NCI-H524 treated with DMSO at 0.1 percent for 48 hours (cell line): ENCODE results near the gene NOA1.

Experiments
- DNase-seq: peaks from one replicate; lab custom pipeline; 2025; lab: John Stamatoyannopoulos, UW

The NOA1 gene

DNA sequence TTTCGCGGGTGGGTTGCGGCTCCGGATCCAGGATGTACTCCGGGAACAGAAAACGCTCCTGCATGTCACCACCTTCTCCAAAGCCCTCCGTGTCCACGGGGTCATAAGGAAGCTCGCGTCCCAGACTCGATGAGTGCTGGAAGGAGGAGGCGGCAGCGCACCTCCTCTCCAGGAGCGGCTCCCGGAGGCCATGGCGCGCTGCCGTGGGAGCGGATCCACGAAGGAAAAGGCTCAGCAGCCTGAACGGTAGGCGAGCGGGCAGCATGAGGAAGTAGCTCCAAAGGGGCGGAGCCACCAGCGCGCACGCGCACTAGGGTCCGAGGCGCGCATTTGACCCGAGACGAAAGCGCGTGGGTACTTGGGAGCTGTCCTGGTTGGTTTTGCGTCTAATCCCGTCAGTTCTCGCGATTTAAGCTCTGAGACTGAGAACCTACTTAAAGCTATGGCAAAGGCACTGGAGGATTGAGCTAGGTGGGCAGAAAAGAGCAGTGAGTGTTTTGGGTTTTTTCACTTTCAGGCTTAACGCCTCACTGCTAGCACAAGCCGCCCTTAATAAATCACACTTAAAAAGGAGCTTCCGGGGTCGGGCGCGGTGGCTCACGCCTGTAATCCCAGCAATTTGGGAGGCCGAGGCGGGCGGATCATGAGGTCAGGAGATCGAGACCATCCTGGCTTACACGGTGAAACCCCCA is at the start of gene NOA1:
NOA1 (minus strand) TSS at position 286 of the 692 bp plus-strand sequence; CDS start at position 265, 21 bp downstream.
- DNase-seq, result peak; percentile 87

DNA sequence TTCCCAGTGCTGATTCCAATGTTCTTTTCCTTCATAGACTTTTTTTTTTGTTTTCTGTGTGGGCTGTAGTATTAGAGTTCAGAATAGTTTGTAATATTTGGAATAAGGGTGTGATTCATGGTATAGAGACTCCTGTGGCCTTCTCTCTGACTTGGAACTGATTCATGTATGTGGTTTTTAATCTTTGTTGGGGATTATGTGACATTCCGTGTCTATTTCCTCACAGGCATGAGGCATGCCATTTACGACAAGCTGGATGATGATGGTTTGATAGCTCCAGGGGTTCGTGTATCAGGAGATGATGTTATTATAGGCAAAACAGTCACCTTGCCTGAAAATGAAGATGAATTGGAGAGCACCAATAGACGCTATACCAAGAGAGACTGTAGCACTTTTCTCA is 45.7 kb upstream of the NOA1 start:
- no peak for DNase-seq

DNA sequence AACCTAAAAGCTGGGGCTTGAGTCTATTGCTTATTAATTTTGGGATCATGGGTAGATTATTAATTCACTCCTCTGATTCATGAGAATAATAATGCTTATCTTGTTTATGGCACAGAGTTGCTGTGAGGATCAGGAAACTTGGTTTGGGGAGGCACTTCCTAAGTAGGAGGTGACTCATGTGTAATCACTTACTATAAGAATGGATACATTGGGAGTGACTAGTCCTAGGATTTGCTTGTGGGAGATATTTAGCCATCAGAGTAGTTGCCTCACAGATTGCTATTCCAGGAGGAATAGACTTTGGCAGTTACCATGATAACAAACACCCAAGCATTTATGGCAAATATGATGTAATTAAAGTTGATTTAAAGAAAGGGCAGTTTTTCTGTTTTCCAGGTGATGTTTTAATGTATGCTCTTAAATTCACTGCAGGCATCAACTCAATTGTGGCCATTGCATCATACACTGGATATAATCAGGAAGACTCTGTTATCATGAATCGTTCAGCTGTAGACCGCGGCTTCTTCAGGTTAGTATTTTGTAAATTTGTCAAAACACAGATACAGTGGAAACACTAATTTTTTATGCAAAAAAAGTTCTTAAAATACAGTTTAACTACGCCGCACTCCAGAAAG is 43.2 kb upstream of the NOA1 start:
- no peak for DNase-seq

DNA sequence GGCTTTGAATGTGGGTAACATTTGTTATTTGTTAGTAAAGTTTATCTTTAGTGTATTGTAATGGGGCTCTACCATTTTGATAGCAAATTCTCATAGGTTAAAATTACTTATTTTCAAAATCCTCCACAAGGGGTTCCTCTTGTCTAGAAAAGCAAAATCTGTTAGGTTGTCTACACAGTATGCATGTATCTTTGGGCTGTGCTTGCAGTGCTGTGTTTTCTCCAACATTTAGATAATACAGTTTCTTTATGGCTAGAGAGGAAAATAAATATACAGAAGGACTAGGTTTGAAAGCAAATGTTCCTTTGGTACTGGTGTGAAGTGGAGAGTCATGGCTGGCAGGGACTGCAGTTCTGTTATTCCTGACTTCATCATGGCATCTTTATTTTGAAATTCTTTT is 41.6 kb upstream of the NOA1 start:
- DNase-seq, result no peak

DNA sequence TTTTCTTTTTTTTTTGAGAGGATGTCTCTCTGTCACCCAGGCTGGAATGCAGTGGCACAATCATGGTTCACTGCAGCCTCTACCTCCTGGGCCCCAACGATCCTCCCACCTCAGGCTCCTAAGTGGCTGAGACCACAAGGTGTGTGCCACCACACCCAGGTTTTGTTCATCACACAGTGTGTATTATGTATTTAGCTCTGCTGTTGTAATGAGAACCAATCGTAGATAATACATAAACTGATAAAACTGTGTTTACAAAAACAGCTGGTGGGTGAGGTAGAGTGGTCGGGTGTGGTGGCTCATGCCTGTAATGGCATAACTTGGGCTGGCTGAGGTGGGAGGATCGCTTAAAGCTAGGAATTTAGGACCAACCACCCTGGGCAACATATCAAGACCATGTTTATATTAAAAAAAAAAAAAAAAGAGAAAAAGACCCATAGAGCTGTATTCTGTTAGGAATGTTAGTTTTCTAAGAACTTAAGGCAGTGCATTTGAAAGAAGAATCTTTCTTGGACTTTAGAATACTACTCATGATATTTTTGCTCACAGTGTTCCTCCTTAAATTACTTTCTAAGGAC is 36.2 kb upstream of the NOA1 start:
- DNase-seq, result no peak

DNA sequence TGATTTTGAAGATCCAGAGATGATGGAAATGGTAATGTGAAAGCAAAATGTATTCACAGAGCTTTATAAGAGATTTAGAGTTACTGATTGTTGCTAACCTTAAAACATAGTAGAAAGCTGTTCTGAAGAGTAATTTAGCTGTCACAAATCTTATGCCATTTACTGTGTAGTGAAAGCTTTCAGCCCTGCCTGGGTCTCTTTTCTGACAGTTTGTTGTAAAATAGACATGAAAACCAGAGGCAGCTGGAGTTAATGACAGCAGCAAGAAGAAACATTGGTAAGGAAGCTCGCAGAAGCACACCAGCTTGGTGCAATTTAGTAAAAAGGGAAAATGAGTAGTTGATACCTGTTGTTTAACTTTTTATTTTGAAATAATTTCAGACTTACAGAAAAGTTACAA is 22.3 kb upstream of the NOA1 start:
- DNase-seq, result no peak

DNA sequence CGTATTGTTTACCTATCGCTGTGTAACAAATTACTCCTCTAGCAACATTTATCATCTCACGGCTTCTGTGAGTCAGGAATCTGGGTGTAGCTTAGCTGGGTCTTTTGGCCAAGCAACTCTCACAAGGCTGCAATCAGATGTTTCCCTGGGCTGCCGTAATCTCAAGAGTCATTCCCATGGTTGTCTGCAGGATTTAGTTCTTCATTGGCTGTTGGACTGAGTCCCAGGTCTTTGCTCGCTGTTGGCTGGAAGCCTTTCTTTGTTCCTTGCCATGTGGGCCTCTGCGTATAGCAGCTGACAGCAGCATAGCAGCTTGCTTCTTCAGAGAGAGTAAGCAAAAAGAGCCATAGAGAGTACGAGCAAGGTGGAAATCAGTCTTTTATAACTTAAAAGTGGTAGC is 18.1 kb upstream of the NOA1 start:
- no peak for DNase-seq

DNA sequence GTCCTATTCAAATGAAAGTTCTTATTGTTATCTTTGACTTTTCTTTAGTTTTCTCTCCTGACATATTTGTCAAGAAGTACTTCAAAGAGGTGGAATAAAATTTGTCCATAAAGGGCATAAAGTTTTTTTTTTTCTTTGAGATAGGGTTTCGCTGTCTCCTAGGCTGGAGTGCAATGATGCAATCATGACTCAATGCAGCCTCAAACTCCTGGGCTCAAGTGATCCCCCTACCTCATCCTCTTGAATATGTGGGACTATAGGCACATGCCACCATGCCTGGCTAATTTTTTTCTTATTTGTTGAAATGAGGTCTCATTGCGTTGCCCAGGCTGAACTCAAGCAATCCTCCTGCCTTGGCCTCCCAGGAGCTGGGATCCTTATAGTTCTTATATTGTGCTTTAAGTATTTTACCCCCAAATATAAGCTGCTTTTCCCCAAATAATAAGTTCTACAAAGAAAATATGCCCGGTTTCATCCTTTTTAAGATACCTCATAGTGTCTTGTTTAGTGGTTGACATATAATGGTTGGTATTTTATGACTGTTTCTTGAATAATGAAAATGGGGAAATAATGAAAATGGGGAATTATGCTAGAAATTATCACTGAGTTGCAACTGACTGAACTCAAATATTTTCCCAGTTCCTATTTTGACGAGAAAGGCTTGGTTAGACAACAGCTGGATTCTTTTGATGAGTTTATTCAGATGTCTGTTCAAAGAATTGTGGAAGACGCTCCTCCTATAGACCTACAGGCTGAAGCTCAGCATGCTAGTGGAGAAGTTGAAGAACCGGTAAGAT is 12.9 kb upstream of the NOA1 start:
- DNase-seq, result no peak

DNA sequence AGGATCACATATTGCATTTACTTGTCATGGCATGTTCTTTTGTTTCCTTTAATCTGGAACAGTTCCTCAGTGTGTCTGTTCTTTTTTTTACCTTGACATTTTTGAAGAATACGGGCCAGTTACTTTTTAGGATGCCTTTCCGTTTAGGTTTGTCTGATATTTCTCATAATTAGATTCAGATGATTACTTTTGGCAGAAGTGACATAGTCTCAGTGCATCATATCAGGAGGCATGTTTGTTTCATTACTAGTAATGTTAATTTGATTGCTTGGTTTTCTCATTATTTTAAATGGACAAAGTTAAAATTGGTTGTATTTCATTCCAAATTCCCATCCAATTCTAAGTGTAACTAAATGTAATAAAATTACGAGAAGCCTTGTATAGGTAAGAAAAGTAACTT is 9.5 kb upstream of the NOA1 start:
- no peak for DNase-seq

DNA sequence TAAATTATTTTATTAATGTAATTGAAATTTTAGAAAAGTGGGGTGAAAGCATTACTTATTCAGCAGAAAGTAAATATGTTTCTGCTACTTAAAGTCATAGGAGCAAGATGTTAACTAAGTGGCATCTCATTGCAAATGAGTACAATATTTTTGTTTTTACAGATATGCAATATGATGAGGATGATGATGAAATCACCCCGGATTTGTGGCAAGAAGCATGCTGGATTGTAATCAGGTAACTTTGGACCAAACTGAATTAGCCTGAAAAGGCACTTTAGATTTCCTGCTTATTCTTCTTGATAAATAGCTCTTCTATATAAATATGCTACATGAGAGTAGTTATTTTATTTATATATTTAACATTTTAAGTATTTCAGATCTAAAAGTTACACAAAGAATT is 8.8 kb upstream of the NOA1 start:
- DNase-seq, result no peak

DNA sequence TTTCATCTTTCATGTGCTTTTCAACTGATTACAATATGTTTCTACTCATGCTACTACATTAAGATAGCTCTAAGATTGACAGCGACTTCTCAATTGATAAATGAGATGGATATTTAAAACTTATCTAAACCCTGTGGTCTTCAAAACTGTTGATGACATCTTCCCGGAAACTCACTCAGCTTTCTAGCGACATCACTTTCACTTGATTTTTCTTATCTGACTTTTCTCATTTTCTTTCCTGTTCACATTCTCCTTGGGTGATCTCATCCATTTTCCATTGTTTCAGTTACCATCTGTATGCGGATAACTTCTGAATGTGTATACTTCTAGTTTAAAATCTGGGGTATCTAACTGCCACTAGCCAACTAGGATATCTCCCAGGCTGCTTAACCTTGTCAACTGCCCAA is 4.4 kb upstream of the NOA1 start:
- no peak for DNase-seq

DNA sequence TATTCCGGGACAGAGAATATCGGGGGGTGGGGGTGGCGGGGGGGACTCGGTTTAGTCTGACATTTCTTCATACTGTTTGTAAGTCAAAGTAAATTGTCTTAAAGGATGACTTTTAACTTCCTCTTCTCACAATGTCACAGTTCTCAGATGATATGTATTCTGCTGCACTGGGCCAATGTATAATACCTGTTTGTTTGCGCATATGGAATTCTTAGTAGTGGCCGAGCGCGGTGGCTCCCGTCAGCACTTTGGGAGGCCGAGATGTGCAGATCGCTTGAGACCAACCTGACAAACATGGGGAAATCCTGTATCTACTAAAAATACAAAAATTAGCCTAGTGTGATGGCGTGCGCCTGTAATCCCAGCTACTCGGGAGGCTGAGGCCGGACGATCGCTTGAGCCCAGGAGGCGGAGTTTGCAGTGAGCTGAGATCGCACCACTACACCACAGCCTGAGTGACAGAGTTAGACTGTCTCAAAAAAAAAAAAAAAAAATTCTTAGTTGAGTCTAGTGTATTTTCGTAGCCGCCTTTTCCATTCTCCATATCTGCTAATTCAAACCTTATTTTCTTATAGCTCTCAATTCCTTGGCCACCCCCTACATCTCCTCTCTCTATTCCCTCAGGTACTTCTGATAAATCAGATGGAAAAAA is 2.1 kb upstream of the NOA1 start:
- no peak for DNase-seq

DNA sequence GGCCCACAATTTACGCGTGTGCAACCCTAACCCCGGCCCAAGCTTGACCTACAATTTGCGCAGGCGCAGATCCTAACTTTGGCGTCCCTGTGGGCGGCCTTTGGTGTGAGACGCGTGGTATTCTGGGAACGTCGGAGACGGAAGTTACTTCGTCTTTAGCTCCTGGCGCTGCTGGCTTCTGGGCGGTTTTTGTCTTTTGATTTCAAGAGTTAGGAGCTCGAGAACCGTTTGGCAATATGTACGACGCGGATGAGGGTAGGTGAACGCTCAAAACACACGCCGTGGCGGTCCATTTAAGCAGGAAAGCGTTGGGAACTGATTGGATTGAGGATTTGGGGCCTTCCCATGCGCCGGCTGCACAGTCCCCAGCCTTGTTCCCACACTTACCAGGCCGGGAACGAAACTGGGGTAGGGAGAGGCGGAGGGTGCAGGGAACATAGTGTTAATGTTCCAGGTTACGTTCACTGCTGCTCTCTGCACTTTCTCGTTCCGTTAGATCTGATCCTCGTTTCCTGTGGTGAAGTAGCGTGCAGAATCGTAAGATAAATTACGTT is 1.4 kb upstream of the NOA1 start, which contains the start of gene POLR2B:
POLR2B (plus strand) TSS at position 147 of the 554 bp plus-strand sequence; CDS start at position 237, 90 bp downstream.
- peak; percentile 51 for DNase-seq

DNA sequence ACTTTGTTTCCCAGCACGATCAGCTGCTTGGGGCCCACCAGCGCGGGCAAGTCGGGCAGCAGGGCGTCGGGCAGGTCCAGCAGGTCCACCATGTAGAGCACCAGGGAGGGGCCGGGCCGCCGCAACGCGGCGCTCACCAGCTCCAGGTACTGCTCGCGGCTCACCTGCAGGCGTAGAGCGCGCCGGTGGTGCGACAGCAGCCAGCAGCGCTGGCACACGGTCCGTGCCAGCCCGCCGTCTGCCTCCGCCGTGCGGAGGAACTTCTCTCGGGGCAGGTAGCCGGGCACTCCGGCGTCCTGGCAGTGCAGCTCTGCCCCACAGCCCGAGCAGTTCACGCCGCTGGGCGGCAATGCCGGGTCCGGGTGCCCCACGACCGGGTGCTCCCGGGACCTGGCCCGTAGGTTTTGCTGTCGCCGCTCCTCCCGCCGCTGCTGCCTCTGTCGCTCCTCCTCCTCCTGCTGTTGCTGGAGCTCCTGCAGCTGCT is 527 bp downstream of the NOA1 start:
- DNase-seq, result no peak

DNA sequence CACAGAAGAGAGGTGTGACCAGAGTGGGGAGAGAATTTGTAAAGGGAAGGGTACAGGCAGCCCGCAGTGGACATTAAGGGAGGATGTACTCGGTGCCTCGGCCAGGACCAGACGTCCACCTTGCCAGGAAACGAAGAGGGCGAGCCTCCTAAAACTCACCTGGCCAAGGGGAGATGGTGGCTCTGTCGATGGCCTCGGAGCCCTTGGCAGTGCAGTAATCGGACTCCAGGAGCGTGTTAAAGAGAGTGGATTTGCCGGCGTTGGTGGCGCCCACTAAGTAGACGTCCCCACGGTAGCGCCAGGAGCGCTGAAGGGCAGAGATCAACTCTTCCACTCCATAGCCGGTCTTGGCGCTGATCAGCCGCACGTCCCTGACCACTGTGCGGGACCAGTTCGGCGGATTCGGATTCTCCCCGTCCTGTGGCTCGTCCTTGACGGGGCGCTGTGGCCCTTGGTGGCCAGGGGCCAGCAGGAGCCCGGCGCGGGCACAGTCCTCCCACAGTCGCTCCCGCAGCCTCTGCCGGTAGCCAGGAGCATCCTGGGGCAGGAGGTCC is 1.0 kb downstream of the NOA1 start:
- DNase-seq, result no peak

DNA sequence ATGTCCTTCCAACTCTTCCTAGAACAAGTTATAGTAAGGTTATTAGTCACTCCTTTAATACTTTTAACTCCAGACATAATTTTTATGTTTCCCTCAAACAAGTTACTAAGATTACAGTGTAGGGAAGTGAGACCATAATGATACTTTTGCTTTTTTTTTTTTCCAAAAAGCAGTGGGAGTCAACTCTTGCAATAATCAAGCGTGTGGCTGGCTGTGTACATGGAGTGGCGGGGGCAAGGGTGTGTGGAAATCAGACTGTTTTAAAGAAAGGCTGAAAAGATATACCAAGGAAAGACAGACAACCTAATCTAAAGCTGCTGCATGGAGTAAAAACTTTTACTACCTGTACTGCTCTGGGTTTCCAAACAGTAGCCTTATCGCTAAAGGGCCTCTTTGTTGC is 4.1 kb downstream of the NOA1 start:
- DNase-seq, result no peak

DNA sequence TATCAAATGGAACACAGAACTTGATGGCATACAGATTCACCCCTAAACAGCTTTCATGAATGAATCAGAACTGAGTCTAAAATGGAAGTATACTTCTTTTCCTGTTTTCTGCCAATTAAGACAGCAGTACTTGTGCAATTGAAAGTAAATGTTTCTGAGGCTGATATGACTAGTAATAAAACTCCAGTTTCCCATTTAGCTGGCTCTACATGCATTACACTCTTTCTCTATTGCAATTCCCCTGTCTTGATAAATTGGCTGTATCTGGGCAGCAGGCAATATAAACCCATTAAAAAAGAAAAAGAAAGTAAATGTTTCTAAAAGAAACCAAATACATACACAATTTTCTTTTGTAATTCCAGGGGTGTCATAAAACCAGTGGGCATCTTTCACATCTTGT is 4.6 kb downstream of the NOA1 start:
- DNase-seq, result no peak

DNA sequence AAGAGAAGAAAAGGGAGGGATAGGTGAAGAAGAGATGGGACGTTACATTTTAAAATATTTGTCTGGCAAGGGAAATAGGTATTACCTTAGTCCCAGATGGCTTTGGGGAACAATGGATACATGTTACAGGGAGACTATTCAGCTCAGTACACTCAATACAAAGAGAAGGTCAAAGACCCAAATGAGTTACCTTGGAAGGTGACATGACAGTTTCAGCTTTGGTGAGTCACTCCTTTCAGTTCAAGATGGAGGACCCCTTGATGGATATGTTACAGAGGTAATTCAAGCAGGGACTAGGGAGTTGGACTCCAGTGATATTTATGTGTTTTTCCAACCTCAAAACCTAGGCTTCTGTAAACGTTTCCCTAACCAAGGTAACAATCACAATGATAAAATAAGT is 5.0 kb downstream of the NOA1 start:
- no peak for DNase-seq

DNA sequence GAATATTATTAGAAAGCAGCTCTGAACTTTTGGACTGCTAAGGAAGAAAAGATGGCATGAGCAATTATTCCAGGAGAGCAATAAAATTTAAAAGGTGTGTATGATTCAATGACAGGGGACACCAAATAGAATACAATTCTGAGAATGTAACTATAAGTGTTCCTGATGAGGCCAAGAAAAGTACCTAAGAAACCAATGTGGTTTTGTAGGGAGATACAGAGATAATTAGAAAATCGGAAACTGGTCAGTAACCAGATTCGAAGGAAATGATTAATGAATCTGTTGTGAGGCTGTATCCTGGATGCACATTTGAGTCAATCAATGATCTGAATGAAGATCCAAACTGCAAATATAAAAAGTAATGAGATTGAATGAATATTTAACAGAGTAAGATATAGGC is 6.0 kb downstream of the NOA1 start:
- no peak for DNase-seq

DNA sequence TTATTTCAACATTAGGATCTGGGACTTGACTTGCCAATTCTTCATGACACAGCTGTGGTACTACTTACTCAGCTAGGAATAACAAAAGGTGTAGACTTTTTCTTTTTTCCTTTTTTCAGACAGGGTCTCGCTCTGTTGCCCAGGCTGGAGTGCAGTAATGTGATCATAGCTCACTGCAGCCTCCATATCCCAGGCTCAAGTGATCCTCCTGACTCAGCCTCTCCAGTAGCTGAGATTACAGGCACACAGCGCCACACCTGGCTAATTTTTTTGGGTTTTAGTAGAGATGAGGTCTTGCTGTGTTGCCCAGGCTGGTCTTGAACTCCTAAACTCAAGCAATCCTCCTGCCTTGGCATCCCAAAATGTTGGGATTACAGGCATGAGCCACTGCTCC is 16.3 kb downstream of the NOA1 start:
- DNase-seq, result no peak

DNA sequence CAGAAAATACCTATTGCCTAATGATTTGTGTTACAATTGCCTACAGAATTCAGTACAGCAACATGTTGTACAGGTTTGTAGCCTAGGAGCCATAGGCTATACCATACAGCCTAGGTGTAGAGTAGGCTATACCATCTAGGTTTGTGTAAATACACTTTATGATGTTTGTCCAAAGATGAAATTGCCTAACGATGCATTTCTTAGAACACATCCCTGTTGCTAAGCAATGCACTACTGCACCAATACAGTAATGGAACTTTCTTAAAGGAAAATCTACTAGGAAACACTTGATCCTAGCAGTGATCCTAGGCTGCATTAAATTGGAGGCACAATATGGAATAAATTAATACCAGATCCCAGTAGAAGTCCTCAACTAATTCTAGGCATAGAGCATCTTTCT is 18.3 kb downstream of the NOA1 start:
- DNase-seq, result no peak
